CD4-positive, alpha-beta T cell (primary cell): ENCODE data around the gene TRMT5. TPM values are rescaled to one million over a fixed set of nuclear protein-coding genes. Genes with fewer than 3 reads are reported as not detected.

Experiments
- ATAC-seq: fragments of 200-7000 bp; cut with Tn5 transposase; one replicate; pipeline ENCODE4 v1.10.0; 2022; ENCODE audit warnings: mild to moderate bottlenecking; ENCODE audit not compliant: poor library complexity
- CTCF ChIA-PET: fragments of 350-600 bp; sonication (Branson Sonifier 250); formaldehyde crosslinking; loops from one replicate; lab custom pipeline; 2021; ENCODE audit warnings: antibody characterized with exemption, inconsistent platforms; lab: Charles Lee
- POLR2A ChIA-PET: fragments of 350-600 bp; sonication (Branson Sonifier 250); formaldehyde crosslinking; loops from one replicate; lab custom pipeline; 2021; ENCODE audit warnings: antibody characterized with exemption, inconsistent platforms; lab: Charles Lee
- DNase-seq, 14 experiments: peaks; one replicate each; pipeline ENCODE4 v3.0.0-alpha.2; 2013 to 2020; ENCODE audit warnings: mixed read lengths in 2 of 14
- H3K27ac ChIP-seq, 2 donors: one replicate each; pipeline versions ENCODE4 v1.5.1 to v1.7.0; 2013; ENCODE audit warnings: low read length in 2 of 2, low read depth in 1 of 2, mild to moderate bottlenecking in 1 of 2
- H3K27me3 ChIP-seq, 2 experiments: 1 replicate in 1 of 2; 2 replicates in 1 of 2; pipeline versions ENCODE4 v1.6.1 to v1.7.0; 2013; ENCODE audit warnings: low read length in 2 of 2, control low read depth in 1 of 2, mild to moderate bottlenecking in 1 of 2, moderate library complexity in 1 of 2; ENCODE audit not compliant: insufficient read depth in 2 of 2, control insufficient read depth in 1 of 2
- H3K36me3 ChIP-seq: one replicate; pipeline ENCODE4 v1.6.1; 2013; ENCODE audit warnings: low read length, control low read depth; ENCODE audit not compliant: insufficient read depth
- H3K4me1 ChIP-seq: one replicate; pipeline ENCODE4 v1.6.1; 2013; ENCODE audit warnings: low read length, control low read depth; ENCODE audit not compliant: insufficient read depth
- H3K4me3 ChIP-seq: one replicate; pipeline ENCODE4 v1.5.1; 2013; ENCODE audit warnings: mild to moderate bottlenecking, low read length, moderate library complexity
- H3K9me3 ChIP-seq, 2 experiments: 1 replicate in 1 of 2; 2 replicates in 1 of 2; pipeline versions ENCODE4 v1.6.1 to v1.7.0; 2013; ENCODE audit warnings: low read length in 2 of 2, mild to moderate bottlenecking in 2 of 2, control low read depth in 1 of 2, moderate library complexity in 1 of 2; ENCODE audit not compliant: control insufficient read depth in 1 of 2, insufficient read depth in 1 of 2
- H3K27ac Mint-ChIP-seq: one replicate; pipeline ENCODE4 v1.8.0; 2020; ENCODE audit warnings: mixed read lengths
- H3K27me3 Mint-ChIP-seq: one replicate; pipeline ENCODE4 v1.8.0; 2021; ENCODE audit warnings: mixed read lengths
- H3K36me3 Mint-ChIP-seq: one replicate; pipeline ENCODE4 v1.8.0; 2021; ENCODE audit warnings: low read depth, mixed read lengths
- H3K4me1 Mint-ChIP-seq: one replicate; pipeline ENCODE4 v1.8.0; 2021; ENCODE audit warnings: low read depth, mixed read lengths
- H3K4me3 Mint-ChIP-seq: one replicate; pipeline ENCODE4 v1.8.0; 2020; ENCODE audit warnings: mild to moderate bottlenecking, mixed read lengths
- H3K9me3 Mint-ChIP-seq: one replicate; pipeline ENCODE4 v1.8.0; 2020; ENCODE audit warnings: mixed read lengths
- intact Hi-C, 2 experiments: fragments of 100-400 bp; cut with DNase I in 1 of 2; cut with micrococcal nuclease in 1 of 2; formaldehyde crosslinking; loops; one replicate each; pipeline versions ENCODE4 v1.15.1 to v1.9.0; 2023 to 2025; cut with DNase I, micrococcal nuclease
- total RNA-seq, 174 experiments: library from RNA in 2 of 174; stranded (reverse) in 2 of 174; gene quantifications; one replicate each; pipeline ENCODE4 v1.2.3 and lab custom pipeline; 2021 to 2026
- TF ChIP-seq, protein P1 (sequence below): fragments of 200-600 bp; IDR thresholded peaks from one replicate; pipeline ENCODE4 v1.8.0; 2022; ENCODE audit warnings: antibody characterized with exemption, mild to moderate bottlenecking

TRMT5 gene
- total RNA-seq, 2 experiments from 2014 or later: 3.6 to 3.8 TPM

DNA sequence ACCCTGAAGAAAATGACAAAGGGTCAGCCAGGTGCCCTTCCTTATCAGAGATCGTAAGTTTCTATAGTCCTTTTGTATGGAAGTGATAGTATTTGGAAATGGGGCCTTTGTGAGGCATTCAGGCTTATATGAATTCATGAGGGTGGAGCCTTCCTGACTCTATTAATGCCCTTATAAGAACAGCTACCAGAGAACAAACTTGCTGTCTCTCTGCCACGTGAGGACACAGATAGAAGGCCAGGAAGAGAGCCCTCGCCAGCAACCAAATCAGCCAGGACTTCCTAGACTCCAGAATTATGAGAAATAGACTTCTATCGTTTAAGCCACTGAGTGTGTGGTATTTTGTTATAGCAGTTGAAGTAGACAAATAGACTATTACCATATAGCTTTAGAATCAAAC lies 36.7 kb downstream of the TRMT5 start:
- ATAC-seq: no peak
- Mint-ChIP-seq H3K27me3 (no peaks in the 10 kb centered on the region), H3K4me1 (no peaks in the 10 kb centered on the region), H3K9me3 (no peaks in the 10 kb centered on the region), H3K4me3 (no peak overlapping the region), H3K36me3 (peaks cover 23% of the 10 kb centered on the region), H3K27ac (no peak overlapping the region)
- no peak for DNase-seq
- TF ChIP-seq, protein P1, sequence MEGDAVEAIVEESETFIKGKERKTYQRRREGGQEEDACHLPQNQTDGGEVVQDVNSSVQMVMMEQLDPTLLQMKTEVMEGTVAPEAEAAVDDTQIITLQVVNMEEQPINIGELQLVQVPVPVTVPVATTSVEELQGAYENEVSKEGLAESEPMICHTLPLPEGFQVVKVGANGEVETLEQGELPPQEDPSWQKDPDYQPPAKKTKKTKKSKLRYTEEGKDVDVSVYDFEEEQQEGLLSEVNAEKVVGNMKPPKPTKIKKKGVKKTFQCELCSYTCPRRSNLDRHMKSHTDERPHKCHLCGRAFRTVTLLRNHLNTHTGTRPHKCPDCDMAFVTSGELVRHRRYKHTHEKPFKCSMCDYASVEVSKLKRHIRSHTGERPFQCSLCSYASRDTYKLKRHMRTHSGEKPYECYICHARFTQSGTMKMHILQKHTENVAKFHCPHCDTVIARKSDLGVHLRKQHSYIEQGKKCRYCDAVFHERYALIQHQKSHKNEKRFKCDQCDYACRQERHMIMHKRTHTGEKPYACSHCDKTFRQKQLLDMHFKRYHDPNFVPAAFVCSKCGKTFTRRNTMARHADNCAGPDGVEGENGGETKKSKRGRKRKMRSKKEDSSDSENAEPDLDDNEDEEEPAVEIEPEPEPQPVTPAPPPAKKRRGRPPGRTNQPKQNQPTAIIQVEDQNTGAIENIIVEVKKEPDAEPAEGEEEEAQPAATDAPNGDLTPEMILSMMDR: no peak
- H3K36me3 ChIP-seq: no peaks in the 10 kb centered on the region
- no peaks in the 10 kb centered on the region for H3K4me1 ChIP-seq
- POLR2A ChIA-PET: no interaction called here
- no peak overlapping the region for H3K27ac ChIP-seq
- intact Hi-C loops: no loop called here
- CTCF ChIA-PET: no interaction called here
- H3K27me3 ChIP-seq: no peaks in the 10 kb centered on the region
- no peaks in the 10 kb centered on the region for H3K9me3 ChIP-seq
- H3K4me3 ChIP-seq: no peak overlapping the region

DNA sequence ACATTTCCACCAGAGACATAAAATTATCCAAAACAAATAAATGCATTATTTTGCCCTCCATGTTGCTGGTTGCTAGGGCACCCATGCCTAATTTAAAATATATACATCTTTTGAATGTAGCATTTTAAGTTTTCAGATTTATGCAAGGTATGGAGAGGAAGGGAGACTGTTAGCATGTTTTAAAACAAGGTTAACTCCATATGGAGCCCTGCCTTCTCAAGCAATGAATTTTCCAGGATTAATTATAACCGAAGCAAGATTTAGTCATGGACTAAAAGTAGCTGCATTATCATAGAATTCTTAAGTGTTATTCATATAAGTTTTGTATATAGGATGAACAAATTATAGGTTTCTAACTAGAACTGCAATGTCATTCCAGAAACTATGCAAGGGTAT lies 37.2 kb downstream of the TRMT5 start:
- no peaks in the 10 kb centered on the region for H3K36me3 ChIP-seq
- DNase-seq (no peak), ATAC-seq (no peak)
- H3K27ac ChIP-seq: no peak overlapping the region
- intact Hi-C loops: no loop called here
- no peaks in the 10 kb centered on the region for H3K27me3 ChIP-seq
- Mint-ChIP-seq H3K9me3 (no peaks in the 10 kb centered on the region), H3K4me1 (no peaks in the 10 kb centered on the region), H3K36me3 (peaks cover 23% of the 10 kb centered on the region), H3K27me3 (no peaks in the 10 kb centered on the region), H3K27ac (no peak overlapping the region), H3K4me3 (no peak overlapping the region)
- H3K9me3 ChIP-seq: no peaks in the 10 kb centered on the region
- no peak overlapping the region for H3K4me3 ChIP-seq
- ChIA-PET POLR2A (no interaction called here), CTCF (no interaction called here)
- H3K4me1 ChIP-seq: no peaks in the 10 kb centered on the region
- TF ChIP-seq, protein P1: no peak

DNA sequence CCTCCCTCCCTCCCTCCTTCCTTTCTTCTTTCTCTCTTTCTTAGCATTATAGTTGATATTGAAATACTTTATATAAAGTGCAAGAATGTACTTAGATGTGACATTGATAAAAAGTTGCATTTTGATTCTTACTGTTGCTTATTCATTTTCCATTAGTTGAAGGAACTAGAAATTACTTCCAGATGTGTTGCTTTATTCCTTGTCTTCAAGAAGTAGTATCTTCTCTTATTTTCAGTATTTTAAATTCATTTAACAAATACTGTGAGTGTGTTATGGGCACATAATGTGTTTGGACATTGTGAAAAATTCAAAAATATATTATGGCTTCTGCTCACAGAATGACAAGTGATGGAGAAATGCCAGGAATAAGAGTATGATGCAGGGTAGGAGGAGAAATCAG lies 45.6 kb downstream of the TRMT5 start:
- DNase-seq (no peak), ATAC-seq (no peak)
- H3K9me3 ChIP-seq: peaks cover 0 to 4% of the 10 kb centered on the region in 2 experiments
- ChIA-PET CTCF (no interaction called here), POLR2A (no interaction called here)
- Mint-ChIP-seq H3K4me1 (no peaks in the 10 kb centered on the region), H3K27ac (no peak overlapping the region), H3K27me3 (no peaks in the 10 kb centered on the region), H3K9me3 (no peaks in the 10 kb centered on the region), H3K4me3 (no peak overlapping the region), H3K36me3 (peaks cover 13% of the 10 kb centered on the region)
- H3K36me3 ChIP-seq: no peaks in the 10 kb centered on the region
- no peaks in the 10 kb centered on the region for H3K4me1 ChIP-seq
- intact Hi-C loops: no loop called here
- no peak overlapping the region for H3K27ac ChIP-seq
- TF ChIP-seq, protein P1: no peak
- no peaks in the 10 kb centered on the region for H3K27me3 ChIP-seq
- H3K4me3 ChIP-seq: no peak overlapping the region
